Posterior cingulate gyrus (tissue), 11 donors: ENCODE measurements around the gene PTRH2.
"Not testable (repeated sequence)": the region's sequence is repeated elsewhere in the genome, so short reads cannot be mapped to it uniquely, and the experiment has no call there.

Experiments used
- DNase-seq, 10 donors: peaks; one replicate each; pipeline versions ENCODE4 v3.0.0 to v3.0.0-alpha.2; 2020 to 2021; ENCODE audit warnings: mixed read lengths in 3 of 10
- intact Hi-C: fragments of 100-400 bp; cut with DNase I; formaldehyde crosslinking; loops from one replicate; pipeline ENCODE4 v1.15.1; 2023

The PTRH2 gene

DNA sequence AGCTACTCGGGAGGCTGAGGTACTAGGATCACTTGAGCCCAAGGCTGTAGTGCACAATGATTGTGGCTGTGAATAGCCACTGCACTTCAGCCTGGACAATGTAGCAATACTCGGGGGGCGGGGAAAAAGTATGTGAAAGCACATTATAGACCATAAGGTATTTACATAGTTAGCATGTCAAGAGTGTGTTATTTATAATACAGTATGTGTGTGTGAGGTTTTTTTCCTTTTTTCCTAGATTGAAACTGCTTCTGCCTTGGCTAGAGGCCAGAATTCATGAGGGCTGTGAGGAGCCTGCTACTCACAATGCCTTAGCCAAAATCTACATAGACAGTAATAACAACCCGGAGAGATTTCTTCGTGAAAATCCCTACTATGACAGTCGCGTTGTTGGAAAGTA is 30.5 kb downstream of the PTRH2 start:
- intact Hi-C loops: no loop called here
- DNase-seq: no peak

- intact Hi-C loops: no loop called here
- no peak for DNase-seq
Measured at GRCh38 chr17:59675231-59675630, 32.0 kb downstream of the PTRH2 start.

GRCh38 chr17:59671386-59671785 is 35.8 kb downstream of the PTRH2 start:
- no peak for DNase-seq
- intact Hi-C loops: no loop called here

DNA sequence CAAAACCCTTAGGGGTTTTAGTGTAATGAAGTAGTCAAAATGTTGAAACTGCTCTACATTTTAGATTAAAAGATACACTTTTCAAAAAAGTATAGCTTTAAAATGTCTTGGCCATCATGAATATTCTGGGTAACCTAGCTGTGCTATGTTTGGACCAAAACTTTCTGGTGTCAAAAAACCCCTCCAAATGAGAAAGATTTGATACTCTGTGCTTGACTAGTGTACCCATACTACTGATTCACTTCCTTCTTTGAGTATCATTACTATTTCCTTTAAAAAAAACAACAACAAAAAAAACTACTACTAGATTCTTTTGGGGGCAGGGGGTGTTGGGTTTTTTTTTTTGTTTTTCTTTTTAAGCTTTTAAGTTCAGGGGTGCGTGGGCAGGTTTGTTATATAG is 37.3 kb downstream of the PTRH2 start:
- intact Hi-C loops: no loop called here
- DNase-seq: no peak

DNA sequence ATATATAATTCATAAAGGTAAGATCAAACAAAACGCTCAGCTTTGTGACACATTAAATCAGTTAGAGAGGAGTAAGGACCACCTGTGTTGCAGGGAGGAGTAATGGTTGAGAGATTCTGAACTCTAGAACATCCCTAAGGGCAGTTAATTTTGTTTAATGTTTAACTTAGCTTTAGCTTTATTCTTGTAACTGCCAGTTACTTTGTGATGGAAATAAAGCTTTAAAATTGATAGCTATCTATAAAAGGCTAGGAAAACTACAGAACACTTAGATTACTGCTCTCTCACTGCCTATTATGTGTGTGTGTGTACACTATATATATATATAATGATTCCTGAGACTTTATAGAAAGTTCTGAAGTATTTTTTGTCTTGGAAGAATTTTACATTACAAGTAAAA is 37.8 kb downstream of the PTRH2 start:
- intact Hi-C loops: no loop called here
- DNase-seq: no peak

DNA sequence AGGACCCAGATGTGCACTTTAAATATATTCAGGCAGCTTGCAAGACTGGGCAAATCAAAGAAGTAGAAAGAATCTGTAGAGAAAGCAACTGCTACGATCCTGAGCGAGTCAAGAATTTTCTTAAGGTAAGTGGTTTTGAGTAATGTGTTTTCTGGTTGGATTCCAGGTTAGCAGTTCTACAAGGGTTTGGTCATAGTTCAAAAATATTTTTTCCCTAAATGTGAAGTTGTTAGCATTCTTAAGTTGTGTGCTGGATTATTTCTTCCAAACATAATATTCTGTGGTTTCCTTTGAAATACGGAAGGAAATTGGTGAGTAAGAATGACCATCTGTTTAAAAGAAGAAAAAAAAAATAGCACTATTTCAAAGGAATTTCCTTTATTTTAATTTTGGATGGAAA is 38.4 kb downstream of the PTRH2 start:
- no peak for DNase-seq
- intact Hi-C loops: no loop called here

- DNase-seq: no peak
- intact Hi-C loops: no loop called here
Measured at GRCh38 chr17:59666235-59666634, 41.0 kb downstream of the PTRH2 start.

DNA sequence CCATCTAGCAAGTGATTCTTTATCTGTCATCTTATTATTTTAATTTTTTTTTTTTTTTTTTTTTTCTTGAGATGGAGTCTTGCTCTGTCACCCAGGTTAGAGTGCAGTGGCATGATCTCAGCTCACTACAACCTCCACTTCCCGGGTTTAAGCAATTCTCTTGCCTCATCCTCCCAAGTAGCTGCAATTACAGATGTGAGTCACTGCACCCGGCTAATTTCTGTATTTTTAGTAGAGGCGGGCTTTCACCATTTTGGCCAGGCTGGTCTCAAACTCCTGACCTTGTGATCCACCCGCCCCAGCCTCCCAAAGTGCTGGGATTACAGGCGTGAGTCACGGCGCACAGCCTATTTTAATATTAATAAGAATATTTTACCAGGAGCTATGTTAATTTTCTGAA is 50.6 kb downstream of the PTRH2 start:
- intact Hi-C loops, DNase-seq: not testable (repeated sequence)

- intact Hi-C loops: no loop called here
- DNase-seq: no peak
Measured at GRCh38 chr17:59652119-59652518, 55.1 kb downstream of the PTRH2 start.

- intact Hi-C loops: no loop called here
- no peak for DNase-seq
Measured at GRCh38 chr17:59651346-59651745, 55.9 kb downstream of the PTRH2 start.

- no peak for DNase-seq
- intact Hi-C loops: no loop called here
Measured at GRCh38 chr17:59650642-59651041, 56.6 kb downstream of the PTRH2 start.

- intact Hi-C loops: no loop called here
Measured at GRCh38 chr17:59649886-59650285, 57.3 kb downstream of the PTRH2 start.

More at GRCh38 chr17:59649886-59650285, 57.3 kb downstream of the PTRH2 start:
- DNase-seq: no peak
